Mucosa of stomach (tissue), 1 donor: Measurements from ENCODE around the gene SLC38A9.

Source experiments
- H3K27me3 ChIP-seq: one replicate; pipeline ENCODE4 v1.7.0; 2013; ENCODE audit warnings: mild to moderate bottlenecking, low read length; ENCODE audit not compliant: control insufficient read depth, insufficient read depth
- H3K36me3 ChIP-seq: one replicate; pipeline ENCODE4 v1.7.0; 2013; ENCODE audit warnings: low read length; ENCODE audit not compliant: control insufficient read depth, insufficient read depth
- H3K4me1 ChIP-seq: one replicate; pipeline ENCODE4 v1.7.0; 2013; ENCODE audit warnings: mild to moderate bottlenecking, low read length; ENCODE audit not compliant: control insufficient read depth, insufficient read depth
- H3K4me3 ChIP-seq: one replicate; pipeline ENCODE4 v1.7.0; 2013; ENCODE audit warnings: low read length
- H3K9ac ChIP-seq: one replicate; pipeline ENCODE4 v1.7.0; 2013; ENCODE audit warnings: mild to moderate bottlenecking, low read length, moderate library complexity
- H3K9me3 ChIP-seq: one replicate; pipeline ENCODE4 v1.7.0; 2013; ENCODE audit warnings: mild to moderate bottlenecking, low read length, moderate library complexity; ENCODE audit not compliant: control insufficient read depth
- donor health status: Pancreatic carcinoma.

SLC38A9 gene

DNA sequence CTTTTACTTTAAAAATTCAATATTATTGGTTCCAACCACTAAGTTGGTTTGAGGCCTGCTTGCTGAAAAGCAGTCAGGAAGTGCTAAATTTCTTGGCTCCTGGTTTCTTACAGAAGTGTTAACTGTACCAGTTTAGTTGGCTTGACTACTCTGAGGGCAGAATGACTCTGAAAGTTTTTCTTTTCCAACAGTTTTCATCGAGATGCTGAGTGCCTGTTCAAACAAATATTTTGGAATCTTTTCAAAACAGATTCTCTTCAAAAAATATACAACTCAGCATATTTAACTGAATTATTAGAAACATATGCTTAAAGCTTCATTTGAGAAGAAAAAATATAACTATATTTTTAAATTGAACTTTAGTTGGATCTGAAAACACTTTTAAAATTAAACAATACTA lies 37.0 kb downstream of the SLC38A9 start:
- Histone ChIP-seq H3K9ac (no peak overlapping the region), H3K27me3 (no peaks in the 10 kb centered on the region), H3K9me3 (no peaks in the 10 kb centered on the region), H3K4me1 (no peaks in the 10 kb centered on the region), H3K36me3 (no peaks in the 10 kb centered on the region), H3K4me3 (no peak overlapping the region)

DNA sequence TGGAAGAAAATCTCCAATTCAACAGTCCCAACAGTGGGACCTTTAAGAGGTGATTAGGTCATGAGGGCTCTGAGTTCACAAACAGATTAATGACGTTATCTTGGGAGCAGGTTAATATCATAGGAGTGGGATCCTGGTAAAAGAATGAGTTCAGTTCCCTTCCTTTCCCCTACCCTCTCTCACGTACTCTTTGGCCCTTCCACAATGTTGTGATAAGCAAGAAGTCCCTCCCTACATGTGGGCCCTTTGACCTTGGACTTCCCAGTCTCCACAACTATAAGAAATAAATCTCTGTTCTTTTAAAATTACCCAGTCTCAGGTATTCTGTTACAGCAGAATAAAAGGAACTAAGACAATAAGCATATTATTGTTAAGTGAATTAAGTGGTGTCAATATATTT lies 37.8 kb downstream of the SLC38A9 start:
- no peak overlapping the region for H3K9ac ChIP-seq
- no peak overlapping the region for H3K4me3 ChIP-seq
- H3K36me3 ChIP-seq: no peaks in the 10 kb centered on the region

DNA sequence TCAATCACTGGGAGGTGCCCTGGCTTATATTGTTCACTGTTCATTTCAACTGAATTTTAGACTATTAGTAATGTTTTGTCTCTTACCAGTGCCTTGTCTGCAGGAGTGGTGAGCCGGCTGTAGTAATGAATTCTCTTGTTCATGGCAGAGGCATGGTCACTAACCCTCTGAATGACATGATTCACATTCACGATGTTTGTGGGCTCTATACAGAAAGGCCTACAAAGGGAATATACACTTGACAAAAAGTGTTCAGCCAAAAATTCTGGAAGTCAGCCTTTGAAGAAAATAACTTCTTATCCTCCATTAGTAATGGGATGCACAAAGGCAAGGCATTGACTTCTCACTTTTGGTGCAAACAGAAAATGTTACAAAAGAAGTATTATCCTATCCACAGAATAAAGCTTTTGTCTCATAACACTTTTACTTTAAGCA lies 39.6 kb downstream of the SLC38A9 start:
- H3K9me3 ChIP-seq: no peaks in the 10 kb centered on the region
- H3K36me3 ChIP-seq: no peaks in the 10 kb centered on the region

More for the DNA sequence above, 37.8 kb downstream of the SLC38A9 start:
- H3K4me1 ChIP-seq: no peaks in the 10 kb centered on the region
- no peaks in the 10 kb centered on the region for H3K27me3 ChIP-seq
- H3K9me3 ChIP-seq: no peaks in the 10 kb centered on the region

DNA sequence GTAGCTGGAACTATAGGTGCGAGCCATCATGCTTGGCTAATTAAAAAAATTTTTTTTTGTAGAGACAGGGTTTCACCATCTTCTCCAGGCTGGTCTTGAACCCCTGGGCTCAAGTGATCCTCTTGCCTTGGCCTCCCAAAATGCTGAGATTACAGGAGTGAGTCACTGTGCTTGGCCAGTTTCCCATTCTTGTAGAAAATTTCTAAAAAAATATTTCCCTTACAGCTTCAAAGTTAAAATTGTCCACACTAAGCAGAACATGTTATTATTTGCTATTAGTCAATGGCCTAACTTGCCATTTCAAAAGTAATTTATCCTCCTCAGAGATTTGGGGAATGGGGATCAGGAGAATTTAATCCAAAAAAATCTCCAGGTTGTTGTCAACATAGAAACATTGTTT lies 40.1 kb downstream of the SLC38A9 start:
- H3K4me1 ChIP-seq: no peaks in the 10 kb centered on the region
- H3K9me3 ChIP-seq: no peaks in the 10 kb centered on the region
- no peaks in the 10 kb centered on the region for H3K36me3 ChIP-seq
- H3K4me3 ChIP-seq: no peak overlapping the region
- H3K27me3 ChIP-seq: no peaks in the 10 kb centered on the region
- no peak overlapping the region for H3K9ac ChIP-seq

More for the DNA sequence above, 39.6 kb downstream of the SLC38A9 start:
- Histone ChIP-seq H3K9ac (no peak overlapping the region), H3K4me1 (no peaks in the 10 kb centered on the region), H3K27me3 (no peaks in the 10 kb centered on the region), H3K4me3 (no peak overlapping the region)

DNA sequence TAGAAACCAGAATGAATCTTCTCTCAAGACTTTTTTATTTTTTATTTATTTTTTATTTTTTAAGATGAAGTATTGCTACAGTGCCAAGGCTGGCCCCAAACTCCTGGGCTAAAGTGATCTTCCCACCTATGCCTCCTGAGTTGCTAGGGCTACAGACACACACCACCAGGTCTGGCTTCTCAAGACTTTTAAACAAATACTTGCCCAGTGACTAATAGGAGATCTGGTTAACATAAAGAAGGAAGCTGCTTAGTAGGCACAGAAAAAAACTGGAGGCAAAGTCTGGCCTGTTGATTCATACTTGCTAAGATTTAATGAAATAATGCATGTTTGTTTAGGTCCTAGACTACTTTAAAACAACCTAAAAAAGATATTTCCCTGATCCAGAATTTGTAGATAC lies 43.8 kb downstream of the SLC38A9 start:
- H3K4me3 ChIP-seq: no peak overlapping the region
- no peak overlapping the region for H3K9ac ChIP-seq
- H3K27me3 ChIP-seq: no peaks in the 10 kb centered on the region
- H3K9me3 ChIP-seq: no peaks in the 10 kb centered on the region
- no peaks in the 10 kb centered on the region for H3K4me1 ChIP-seq
- no peaks in the 10 kb centered on the region for H3K36me3 ChIP-seq

DNA sequence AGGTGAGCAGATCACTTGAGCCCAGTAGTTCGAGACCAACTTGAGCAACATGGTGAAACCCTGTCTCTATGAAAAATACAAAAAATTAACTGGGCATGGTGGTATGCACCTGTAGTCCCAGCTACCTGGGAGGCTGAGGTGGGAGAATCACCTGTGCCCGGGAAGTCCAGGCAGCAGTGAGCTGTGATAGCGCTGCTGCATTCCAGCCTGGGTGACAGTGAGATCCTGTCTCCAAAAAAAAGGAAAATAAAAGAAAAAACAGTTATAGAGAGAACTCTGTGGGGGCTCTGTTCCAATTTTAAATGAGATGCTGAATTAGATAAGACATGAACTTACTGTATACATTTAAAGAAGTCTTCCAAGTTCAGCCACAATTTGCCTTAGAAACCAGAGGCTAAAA lies 44.2 kb downstream of the SLC38A9 start:
- H3K27me3 ChIP-seq: no peaks in the 10 kb centered on the region

DNA sequence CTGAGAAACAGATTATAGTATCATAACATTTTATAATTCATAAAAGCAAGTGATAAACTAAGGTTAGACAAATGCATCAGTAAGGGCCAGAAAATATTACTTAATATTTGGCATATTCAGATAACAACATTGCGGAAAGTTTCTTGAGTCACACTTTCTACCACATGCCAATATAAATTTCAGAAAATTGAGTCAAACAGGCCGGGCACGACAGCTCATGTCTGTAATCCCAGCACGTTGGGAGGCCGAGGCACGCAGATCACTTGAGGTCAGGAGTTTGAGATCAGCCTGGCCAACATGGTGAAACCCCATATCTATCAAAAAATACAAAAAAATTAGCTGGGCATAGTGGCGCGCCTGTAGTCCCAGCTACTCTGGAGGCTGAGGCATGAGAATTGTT lies 47.1 kb downstream of the SLC38A9 start:
- Histone ChIP-seq H3K4me1 (no peaks in the 10 kb centered on the region), H3K9me3 (no peaks in the 10 kb centered on the region), H3K36me3 (no peaks in the 10 kb centered on the region), H3K9ac (no peak overlapping the region), H3K27me3 (no peaks in the 10 kb centered on the region), H3K4me3 (no peak overlapping the region)

More for the DNA sequence above, 44.2 kb downstream of the SLC38A9 start:
- no peaks in the 10 kb centered on the region for H3K4me1 ChIP-seq
- H3K9me3 ChIP-seq: no peaks in the 10 kb centered on the region
- no peak overlapping the region for H3K4me3 ChIP-seq
- no peaks in the 10 kb centered on the region for H3K36me3 ChIP-seq
- no peak overlapping the region for H3K9ac ChIP-seq

DNA sequence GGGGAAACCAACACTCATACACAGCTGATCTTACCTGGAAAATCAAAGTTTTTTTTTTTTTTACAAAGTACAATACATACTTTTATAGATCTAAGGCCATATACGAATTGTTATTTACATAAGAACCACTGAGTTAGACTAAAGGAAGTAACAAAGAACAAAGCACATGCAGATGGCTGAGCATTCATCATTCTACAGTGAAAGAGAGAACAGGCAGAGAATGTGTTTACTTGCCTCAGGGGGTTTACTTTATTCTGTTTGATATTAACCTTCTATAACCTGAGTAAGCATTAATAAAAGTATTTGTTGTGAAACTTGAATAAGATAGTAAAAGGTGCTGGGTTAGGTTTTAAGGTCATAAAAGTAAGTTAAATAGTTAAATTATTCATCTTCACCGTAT lies 54.7 kb downstream of the SLC38A9 start:
- Histone ChIP-seq H3K27me3 (no peaks in the 10 kb centered on the region), H3K4me1 (no peaks in the 10 kb centered on the region), H3K9ac (no peak overlapping the region), H3K4me3 (no peak overlapping the region), H3K36me3 (no peaks in the 10 kb centered on the region), H3K9me3 (no peaks in the 10 kb centered on the region)

DNA sequence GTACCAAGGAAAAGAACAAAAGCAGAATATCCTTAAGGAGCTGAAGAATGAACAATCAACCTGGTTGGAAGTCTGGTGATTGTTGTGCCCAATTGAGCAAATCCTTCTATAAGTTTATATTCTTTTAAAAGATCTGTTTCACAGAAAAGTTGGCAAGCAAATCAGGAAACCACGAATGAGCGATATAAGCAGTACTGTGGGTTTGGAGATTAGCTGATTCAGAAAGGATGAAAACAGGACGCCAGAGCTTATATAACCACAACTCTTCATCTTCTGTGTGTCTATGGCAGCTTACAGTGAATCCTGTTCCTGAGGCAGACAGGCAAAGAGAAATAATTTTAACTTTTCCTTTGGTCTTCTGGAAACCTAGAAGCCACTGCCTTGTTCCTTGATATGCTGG lies 61.7 kb downstream of the SLC38A9 start:
- no peak overlapping the region for H3K4me3 ChIP-seq
- H3K9me3 ChIP-seq: no peaks in the 10 kb centered on the region
- H3K27me3 ChIP-seq: no peaks in the 10 kb centered on the region
- no peaks in the 10 kb centered on the region for H3K4me1 ChIP-seq
- no peak overlapping the region for H3K9ac ChIP-seq
- no peaks in the 10 kb centered on the region for H3K36me3 ChIP-seq

DNA sequence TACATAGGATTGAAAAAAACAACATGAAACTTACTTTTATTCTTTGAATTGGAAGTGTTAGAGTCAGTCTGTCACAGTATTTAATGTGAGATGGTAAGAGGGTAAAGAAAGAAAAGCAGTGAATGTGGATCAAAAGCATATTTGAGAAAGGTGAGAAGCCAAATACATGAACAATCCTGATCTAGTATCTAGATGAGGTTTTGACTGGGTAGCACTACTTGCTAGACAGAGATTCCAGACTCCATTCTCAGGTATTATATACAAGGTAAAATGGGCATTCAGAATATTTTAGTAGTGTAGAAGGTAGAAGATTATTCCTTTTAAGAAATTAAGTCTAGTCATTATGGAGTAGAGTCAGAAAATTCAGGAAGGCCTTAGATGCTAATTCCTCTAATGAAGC lies 62.2 kb downstream of the SLC38A9 start:
- Histone ChIP-seq H3K36me3 (no peaks in the 10 kb centered on the region), H3K27me3 (no peaks in the 10 kb centered on the region), H3K4me1 (no peaks in the 10 kb centered on the region), H3K4me3 (no peak overlapping the region), H3K9me3 (no peaks in the 10 kb centered on the region), H3K9ac (no peak overlapping the region)

DNA sequence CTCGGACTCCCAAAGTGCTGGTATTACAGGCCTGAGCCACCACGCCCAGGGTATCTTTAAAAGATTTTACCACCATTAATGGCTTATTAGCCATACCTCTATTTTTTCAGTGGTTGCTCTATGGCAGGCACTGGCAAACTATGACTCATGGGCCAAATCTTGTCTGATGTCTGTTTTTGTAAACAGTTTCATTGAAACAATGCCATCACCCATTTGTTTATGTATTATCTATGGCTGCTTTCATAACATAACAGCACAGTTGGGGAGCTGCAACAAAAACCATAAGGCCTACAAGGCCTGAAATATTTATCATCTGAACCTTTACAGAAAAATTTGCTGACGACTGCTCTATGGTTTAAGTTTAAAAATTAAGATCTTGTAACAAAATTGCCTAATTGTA lies 66.8 kb downstream of the SLC38A9 start:
- Histone ChIP-seq H3K9ac (no peak overlapping the region), H3K4me1 (no peaks in the 10 kb centered on the region), H3K36me3 (no peaks in the 10 kb centered on the region), H3K27me3 (no peaks in the 10 kb centered on the region), H3K9me3 (no peaks in the 10 kb centered on the region), H3K4me3 (no peak overlapping the region)

DNA sequence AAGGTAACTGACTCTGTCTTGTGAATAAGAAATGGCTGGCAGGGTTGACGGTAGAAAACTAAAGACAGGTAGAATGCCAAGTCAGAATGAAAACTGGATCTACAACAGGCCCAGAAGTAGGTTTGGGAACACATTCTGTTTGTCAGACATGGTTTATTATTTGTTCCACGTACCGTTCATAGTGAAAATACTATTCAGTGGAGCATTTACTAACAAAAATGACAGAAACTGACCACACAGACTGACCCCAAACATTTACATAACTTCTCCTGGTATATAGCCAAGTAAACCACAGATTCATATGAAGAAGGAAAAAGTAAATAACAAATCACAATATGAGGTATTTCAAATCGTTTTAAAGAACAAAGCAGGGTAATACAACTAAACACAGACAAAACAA lies 73.7 kb downstream of the SLC38A9 start:
- H3K27me3 ChIP-seq: no peaks in the 10 kb centered on the region
- no peaks in the 10 kb centered on the region for H3K9me3 ChIP-seq
- peaks cover 25% of the 10 kb centered on the region for H3K4me1 ChIP-seq
- no peak overlapping the region for H3K4me3 ChIP-seq
- no peaks in the 10 kb centered on the region for H3K36me3 ChIP-seq
- H3K9ac ChIP-seq: no peak overlapping the region

DNA sequence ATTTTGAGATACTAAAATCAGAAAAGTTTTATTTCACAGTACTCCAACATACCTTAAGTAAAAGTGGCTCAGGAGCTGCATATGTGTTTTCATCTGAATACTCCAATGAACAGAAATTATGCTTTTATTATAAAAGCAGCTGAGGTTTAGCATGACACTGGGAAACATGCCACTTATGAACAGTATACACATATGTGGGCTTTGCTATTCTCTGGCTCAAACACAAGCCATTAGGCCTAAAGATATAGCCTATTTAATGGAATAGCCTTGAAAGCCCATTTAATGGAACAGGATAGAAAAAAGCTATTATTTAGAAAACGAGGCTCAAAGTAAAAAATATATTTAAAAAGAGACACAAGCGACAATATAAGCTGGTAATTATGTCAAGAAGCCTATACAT lies 74.1 kb downstream of the SLC38A9 start:
- Histone ChIP-seq H3K27me3 (no peaks in the 10 kb centered on the region), H3K36me3 (no peaks in the 10 kb centered on the region), H3K4me3 (no peak overlapping the region), H3K9me3 (no peaks in the 10 kb centered on the region), H3K4me1 (peaks cover 25% of the 10 kb centered on the region), H3K9ac (no peak overlapping the region)
